Measurements from ENCODE around the gene PRSS21. TPM values are rescaled to one million over a fixed set of nuclear protein-coding genes. Genes with fewer than 3 reads are reported as not detected.
A peak's percentile ranks its signal among the peaks of the same experiment; 100 is the strongest.

PRSS21 gene
- polyA plus RNA-seq, 1 of the 3 experiments (the other 2 are of a cell fraction): not detected

GRCh38 chr16:2834968-2835367, 17.9 kb downstream of the PRSS21 start:
- WGBS (ENCODE audit: low lambda C conversion rate): 63% methylated on average over 3 of the region's 3 CpGs
- Histone ChIP-seq H3K4me2 (no peak overlapping the region), H3K9ac (no peak overlapping the region), H3K9me2 (no peaks in the 10 kb centered on the region), H3K4me3 (ENCODE audit: low read depth in 2 of 2, low read length in 1 of 2) (no peak overlapping the region), H3K9me3 (no peaks in the 10 kb centered on the region), H3K79me2 (ENCODE audit: insufficient read depth) (no peaks in the 10 kb centered on the region), H2AFZ (ENCODE audit: low read depth) (no peak overlapping the region), H3K36me3 (replicated peaks in 1 of 2; ENCODE audit: control insufficient read depth in 1 of 2, insufficient read depth in 2 of 2, low read length in 1 of 2) (no peaks in the 10 kb centered on the region), H3F3A (replicated peaks; ENCODE audit: insufficient read depth) (peaks cover 9% of the 10 kb centered on the region), H3K27me3 (ENCODE audit: insufficient read depth) (no peaks in the 10 kb centered on the region; the same call in 1 of the 2 replicates), H4K20me1 (ENCODE audit: insufficient read depth) (no peaks in the 10 kb centered on the region), H3K27ac (ENCODE audit: low read depth in 2 of 2, low read length in 1 of 2) (no peak overlapping the region; a peak in 1 of 4 replicates), H3K4me1 (ENCODE audit: control insufficient read depth in 1 of 2, insufficient read depth in 2 of 2, low read depth in 1 of 2, low read length in 1 of 2) (peaks cover 4 to 6% of the 10 kb centered on the region in 2 experiments; a peak in 1 of 4 replicates)
- ChIA-PET CTCF (no interaction called here), POLR2A (no interaction called here)
- TF ChIP-seq, protein P1, sequence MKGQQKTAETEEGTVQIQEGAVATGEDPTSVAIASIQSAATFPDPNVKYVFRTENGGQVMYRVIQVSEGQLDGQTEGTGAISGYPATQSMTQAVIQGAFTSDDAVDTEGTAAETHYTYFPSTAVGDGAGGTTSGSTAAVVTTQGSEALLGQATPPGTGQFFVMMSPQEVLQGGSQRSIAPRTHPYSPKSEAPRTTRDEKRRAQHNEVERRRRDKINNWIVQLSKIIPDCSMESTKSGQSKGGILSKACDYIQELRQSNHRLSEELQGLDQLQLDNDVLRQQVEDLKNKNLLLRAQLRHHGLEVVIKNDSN (IDR thresholded peaks at IDR 0.05; ENCODE audit: borderline replicate concordance, low read depth): no peak
- TF ChIP-seq NRF1 (IDR thresholded peaks at IDR 0.05; ENCODE audit: low read depth, low read length) (no peak), RFX5 (IDR thresholded peaks at IDR 0.05; ENCODE audit: low read length) (no peak), RXRA (IDR thresholded peaks at IDR 0.05; ENCODE audit: borderline replicate concordance, low read depth) (no peak), FOSL2 (IDR thresholded peaks at IDR 0.05; ENCODE audit: borderline replicate concordance, low read depth) (no peak), ELF1 (IDR thresholded peaks at IDR 0.05) (no peak), PBX3 (IDR thresholded peaks at IDR 0.05) (no peak), EZH2phosphoT487 (IDR thresholded peaks at IDR 0.05; ENCODE audit: borderline replicate concordance, low read depth) (no peak)
- no peak for DNase-seq

- no peak overlapping the region for H2AFZ ChIP-seq (ENCODE audit: low read depth)
- POLR2A ChIA-PET: no interaction called here
- no peak for DNase-seq
- H3K27me3 ChIP-seq (ENCODE audit: insufficient read depth): no peaks in the 10 kb centered on the region; the same call in 1 of the 2 replicates
- H3K27ac ChIP-seq (ENCODE audit: low read depth in 2 of 2, low read length in 1 of 2): peak overlapping the region; percentile 9 to 50; a peak in 3 of 4 replicates
- no peaks in the 10 kb centered on the region for H3K9me2 ChIP-seq
- no peaks in the 10 kb centered on the region for H3K9me3 ChIP-seq
- H3F3A ChIP-seq (replicated peaks; ENCODE audit: insufficient read depth): peaks cover 9% of the 10 kb centered on the region
- no peak overlapping the region; the same call in 1 of the 2 replicates for H3K9ac ChIP-seq
- no peaks in the 10 kb centered on the region for H3K79me2 ChIP-seq (ENCODE audit: insufficient read depth)
- CTCF ChIA-PET: interaction anchor here (0.7 kb wide), 1 partner anchor 33 kb away, joined by 3 read pairs; no protein-coding TSS in a partner anchor
- H3K4me3 ChIP-seq (ENCODE audit: low read depth in 2 of 2, low read length in 1 of 2): no peak overlapping the region
- no peaks in the 10 kb centered on the region for H3K36me3 ChIP-seq (replicated peaks in 1 of 2; ENCODE audit: control insufficient read depth in 1 of 2, insufficient read depth in 2 of 2, low read length in 1 of 2)
- 34% methylated on average over 21 of the region's 22 CpGs for WGBS (ENCODE audit: low lambda C conversion rate)
- peaks cover 0 to 4% of the 10 kb centered on the region in 2 experiments; a peak in 1 of 4 replicates for H3K4me1 ChIP-seq (ENCODE audit: control insufficient read depth in 1 of 2, insufficient read depth in 2 of 2, low read depth in 1 of 2, low read length in 1 of 2)
- H4K20me1 ChIP-seq (ENCODE audit: insufficient read depth): no peaks in the 10 kb centered on the region
- H3K4me2 ChIP-seq: peak overlapping the region; percentile 46
- TF ChIP-seq RAD21 (IDR thresholded peaks at IDR 0.05; ENCODE audit: low read length): no peak
- TF ChIP-seq EP300 (IDR thresholded peaks at IDR 0.05; ENCODE audit: borderline replicate concordance in 1 of 2, low read depth in 1 of 2, low read length in 1 of 2): peak in 1 of 2 experiments; percentile 71; a peak in 2 of 4 replicates
- TF ChIP-seq POLR2AphosphoS5 (IDR thresholded peaks at IDR 0.05; ENCODE audit: low read depth, low read length): peak; percentile 46; the same call in 1 of the 2 replicates
- peak; percentile 87 for TF ChIP-seq NFIC (IDR thresholded peaks at IDR 0.05; ENCODE audit: borderline replicate concordance)
- no peak for TF ChIP-seq IRF3 (IDR thresholded peaks at IDR 0.05; ENCODE audit: low read depth, low read length)
- TF ChIP-seq RXRA (IDR thresholded peaks at IDR 0.05; ENCODE audit: borderline replicate concordance, low read depth): peak; percentile 89; the same call in 1 of the 2 replicates
- TF ChIP-seq SIN3A (IDR thresholded peaks at IDR 0.05; ENCODE audit: borderline replicate concordance, low read depth, low read length): no peak
- no peak for TF ChIP-seq MXI1 (IDR thresholded peaks at IDR 0.05; ENCODE audit: low read depth, low read length)
- TF ChIP-seq, protein P2, sequence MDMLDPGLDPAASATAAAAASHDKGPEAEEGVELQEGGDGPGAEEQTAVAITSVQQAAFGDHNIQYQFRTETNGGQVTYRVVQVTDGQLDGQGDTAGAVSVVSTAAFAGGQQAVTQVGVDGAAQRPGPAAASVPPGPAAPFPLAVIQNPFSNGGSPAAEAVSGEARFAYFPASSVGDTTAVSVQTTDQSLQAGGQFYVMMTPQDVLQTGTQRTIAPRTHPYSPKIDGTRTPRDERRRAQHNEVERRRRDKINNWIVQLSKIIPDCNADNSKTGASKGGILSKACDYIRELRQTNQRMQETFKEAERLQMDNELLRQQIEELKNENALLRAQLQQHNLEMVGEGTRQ (IDR thresholded peaks at IDR 0.05; ENCODE audit: borderline replicate concordance, low read depth, low read length): no peak
- no peak for TF ChIP-seq GATA2 (CRISPR knock-in tag; IDR thresholded peaks at IDR 0.05)
- no peak for TF ChIP-seq RFX5 (IDR thresholded peaks at IDR 0.05; ENCODE audit: low read length)
- TF ChIP-seq GABPA (IDR thresholded peaks at IDR 0.05; ENCODE audit: low read depth): 0 out of 2 replicates have a peak, but pooled peaks have one; percentile 31
- TF ChIP-seq FOXJ3 (CRISPR knock-in tag; IDR thresholded peaks at IDR 0.05): no peak
- no peak for TF ChIP-seq EZH2phosphoT487 (IDR thresholded peaks at IDR 0.05; ENCODE audit: borderline replicate concordance, low read depth)
- no peak for TF ChIP-seq CHD2 (IDR thresholded peaks at IDR 0.05; ENCODE audit: low read length, partially characterized antibody)
- TF ChIP-seq, protein P1 (IDR thresholded peaks at IDR 0.05; ENCODE audit: borderline replicate concordance, low read depth): 0 out of 2 replicates have a peak, but pooled peaks have one; percentile 20
- no peak for TF ChIP-seq YY1 (IDR thresholded peaks at IDR 0.05; ENCODE audit: low read depth)
- TF ChIP-seq JUND (IDR thresholded peaks at IDR 0.05): peak; percentile 85
These were observed 18.8 kb downstream of the PRSS21 start for GRCh38 chr16:2835638-2836493.
